RWPE1 (cell line): ENCODE measurements around the gene PIGS.
A peak's percentile ranks its signal among the peaks of the same experiment; 100 is the strongest.

Experiments used
- CTCF ChIA-PET: fragments of 350-600 bp; sonication (Branson Sonifier 250); formaldehyde crosslinking; extraction: SDS; loops from one replicate; lab custom pipeline; 2021; lab: Yijun Ruan, JAX
- POLR2A ChIA-PET: fragments of 400-600 bp; formaldehyde crosslinking; extraction: SDS; loops from one replicate; lab custom pipeline; 2020; ENCODE audit warnings: antibody characterized with exemption; ENCODE audit not compliant: low non-redundant PET; lab: Yijun Ruan, JAX
- DNase-seq: peaks from one replicate; pipeline ENCODE4 v3.0.0; 2012; ENCODE audit warnings: low spot score
- H3K27ac ChIP-seq: fragments of 450-650 bp; 2 replicates; pipeline ENCODE4 v1.5.1; 2017
- CTCF ChIP-seq: fragments of 450-650 bp; conservative IDR thresholded peaks from 2 replicates; pipeline ENCODE4 v1.5.1; 2017; ENCODE audit warnings: low read depth, mild to moderate bottlenecking

The PIGS gene

GRCh38 chr17:28534740-28535375 lies 36.5 kb downstream of the PIGS start:
- POLR2A ChIA-PET, result no interaction called here
- no peak overlapping the region for H3K27ac ChIP-seq
- CTCF ChIA-PET, result interaction anchor here (0.6 to 1.1 kb wide), 2 partner anchors 25 to 154 kb away, joined by 3 to 4 read pairs; no protein-coding TSS in a partner anchor
- no peak for DNase-seq
- TF ChIP-seq CTCF, result no peak

- CTCF ChIA-PET, result interaction anchor here (0.5 kb wide), 1 partner anchor 33 kb away, joined by 3 read pairs; no protein-coding TSS in a partner anchor
Observed at GRCh38 chr17:28533091-28533807, 38.1 kb downstream of the PIGS start.

GRCh38 chr17:28532050-28532960 lies 39.0 kb downstream of the PIGS start:
- CTCF ChIA-PET, result no interaction called here
- TF ChIP-seq CTCF, result no peak
- H3K27ac ChIP-seq, result peak overlapping the region; percentile 68
- POLR2A ChIA-PET, result no interaction called here
- no peak for DNase-seq

More at GRCh38 chr17:28533091-28533807, 38.1 kb downstream of the PIGS start:
- peak overlapping the region; percentile 68 for H3K27ac ChIP-seq
- TF ChIP-seq CTCF, result no peak
- peak; percentile 57 for DNase-seq
- POLR2A ChIA-PET, result no interaction called here

- ChIA-PET POLR2A (no interaction called here), CTCF (no interaction called here)
- no peak for DNase-seq
- no peak for TF ChIP-seq CTCF
- H3K27ac ChIP-seq, result no peak overlapping the region
Observed at GRCh38 chr17:28530926-28531325, 40.4 kb downstream of the PIGS start.

- POLR2A ChIA-PET, result no interaction called here
- no peak for DNase-seq
- no peak for TF ChIP-seq CTCF
- CTCF ChIA-PET, result no interaction called here
- no peak overlapping the region for H3K27ac ChIP-seq
Observed at GRCh38 chr17:28530250-28530649, 41.1 kb downstream of the PIGS start.

GRCh38 chr17:28529013-28529400 lies 42.3 kb downstream of the PIGS start:
- no peak for DNase-seq
- CTCF ChIA-PET, result interaction anchor here (0.6 to 1.6 kb wide), 3 partner anchors 34 to 296 kb away, joined by 3 to 4 read pairs (median 4); no protein-coding TSS in a partner anchor
- POLR2A ChIA-PET, result no interaction called here
- no peak for TF ChIP-seq CTCF
- peak overlapping the region; percentile 80; the same call in 1 of the 2 replicates for H3K27ac ChIP-seq
